BLaER1 (cell line): ENCODE results near the gene PHC2.
A peak's percentile ranks its signal among the peaks of the same experiment; 100 is the strongest.

ENCODE experiments used
- H3K27ac ChIP-seq: shearing (Covaris generic); formaldehyde crosslinking; 2 replicates; pipeline ENCODE4 v1.8.1; 2022
- H3K27me3 ChIP-seq: shearing (Covaris generic); formaldehyde crosslinking; 2 replicates; pipeline ENCODE4 v1.8.1; 2022
- H3K36me3 ChIP-seq: shearing (Covaris generic); formaldehyde crosslinking; 2 replicates; pipeline ENCODE4 v1.8.1; 2022
- H3K4me1 ChIP-seq: shearing (Covaris generic); formaldehyde crosslinking; 2 replicates; pipeline ENCODE4 v1.8.1; 2022
- H3K4me2 ChIP-seq: shearing (Covaris generic); formaldehyde crosslinking; 2 replicates; pipeline ENCODE4 v1.8.1; 2022
- H3K4me3 ChIP-seq: shearing (Covaris generic); formaldehyde crosslinking; 2 replicates; pipeline ENCODE4 v1.8.1; 2022
- H3K9ac ChIP-seq: shearing (Covaris generic); formaldehyde crosslinking; 2 replicates; pipeline ENCODE4 v1.8.1; 2022
- H3K9me3 ChIP-seq: shearing (Covaris generic); formaldehyde crosslinking; 2 replicates; pipeline ENCODE4 v1.8.1; 2022
- H4K20me1 ChIP-seq: shearing (Covaris generic); formaldehyde crosslinking; 2 replicates; pipeline ENCODE4 v1.8.1; 2022
- Cebpa-rat ChIP-seq: shearing (Covaris generic); IDR thresholded peaks from 2 replicates; pipeline ENCODE4 v1.8.1; 2022

Gene PHC2

DNA sequence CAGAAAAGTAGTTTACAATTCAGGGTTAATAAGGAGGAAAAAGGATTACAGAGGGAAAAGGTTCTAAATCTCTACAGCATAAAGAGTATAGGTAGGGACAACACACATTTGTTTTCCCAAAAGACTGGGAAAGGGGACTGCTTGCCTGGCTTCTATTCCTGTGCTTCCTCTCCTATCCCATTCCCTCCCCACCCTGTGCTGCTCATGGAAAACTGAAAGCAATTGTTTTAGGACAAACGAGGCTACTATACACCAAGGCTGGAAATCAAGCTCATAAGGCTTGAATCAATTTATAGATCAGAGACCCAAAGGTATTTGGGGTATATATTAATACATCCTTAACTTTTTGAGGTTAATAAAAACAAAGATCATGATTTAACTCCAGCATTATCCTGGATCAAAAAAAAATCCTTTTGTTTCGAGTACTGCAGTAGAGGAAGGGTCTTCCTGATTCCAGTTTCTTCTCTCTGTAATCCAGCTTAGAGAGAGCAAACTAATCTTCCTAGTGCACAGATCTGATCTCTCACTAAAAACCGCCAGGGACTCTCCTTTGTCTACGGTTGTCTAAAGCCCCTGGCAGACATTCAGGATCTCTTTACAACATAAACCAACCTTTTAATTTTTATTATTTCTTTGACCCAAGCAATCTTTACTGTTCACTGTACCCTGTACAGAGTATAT, 72.6 kb downstream of the PHC2 start:
- peaks cover 10% of the 10 kb centered on the region; the same call in 1 of the 2 replicates for H3K9me3 ChIP-seq
- H4K20me1 ChIP-seq: no peaks in the 10 kb centered on the region
- peaks cover 18% of the 10 kb centered on the region; the same call in 1 of the 2 replicates for H3K36me3 ChIP-seq
- no peak overlapping the region for H3K27ac ChIP-seq
- no peak overlapping the region for H3K4me3 ChIP-seq
- H3K4me1 ChIP-seq: peaks cover 64% of the 10 kb centered on the region
- H3K9ac ChIP-seq: no peak overlapping the region
- no peaks in the 10 kb centered on the region for H3K27me3 ChIP-seq
- H3K4me2 ChIP-seq: no peak overlapping the region
- TF ChIP-seq Cebpa-rat: no peak

DNA sequence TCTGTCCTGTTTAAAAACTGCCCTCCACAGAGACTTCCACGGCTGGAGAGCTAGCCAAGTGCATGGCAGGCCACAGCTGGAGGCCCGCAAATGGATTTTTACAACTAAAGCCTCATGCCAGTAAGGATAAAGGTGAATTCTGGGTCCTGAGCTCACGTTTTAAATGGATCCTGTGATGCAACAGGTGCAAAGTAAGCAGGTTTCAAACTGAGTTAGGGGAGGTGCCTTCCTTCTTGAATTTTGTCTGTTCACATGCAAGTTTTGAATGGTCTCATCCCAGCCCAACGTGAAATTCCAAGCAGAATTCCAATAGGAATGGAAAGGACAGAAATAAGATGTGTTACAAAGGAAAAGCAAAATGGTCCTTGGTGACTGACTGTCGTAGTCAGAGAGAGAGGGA, 73.8 kb downstream of the PHC2 start:
- TF ChIP-seq Cebpa-rat: no peak
- H4K20me1 ChIP-seq: no peaks in the 10 kb centered on the region
- peaks cover 18% of the 10 kb centered on the region; the same call in 1 of the 2 replicates for H3K36me3 ChIP-seq
- H3K4me2 ChIP-seq: no peak overlapping the region
- no peaks in the 10 kb centered on the region for H3K27me3 ChIP-seq
- H3K4me1 ChIP-seq: peaks cover 54% of the 10 kb centered on the region
- no peak overlapping the region for H3K27ac ChIP-seq
- H3K9ac ChIP-seq: no peak overlapping the region
- H3K4me3 ChIP-seq: no peak overlapping the region
- H3K9me3 ChIP-seq: peaks cover 10% of the 10 kb centered on the region; the same call in 1 of the 2 replicates

DNA sequence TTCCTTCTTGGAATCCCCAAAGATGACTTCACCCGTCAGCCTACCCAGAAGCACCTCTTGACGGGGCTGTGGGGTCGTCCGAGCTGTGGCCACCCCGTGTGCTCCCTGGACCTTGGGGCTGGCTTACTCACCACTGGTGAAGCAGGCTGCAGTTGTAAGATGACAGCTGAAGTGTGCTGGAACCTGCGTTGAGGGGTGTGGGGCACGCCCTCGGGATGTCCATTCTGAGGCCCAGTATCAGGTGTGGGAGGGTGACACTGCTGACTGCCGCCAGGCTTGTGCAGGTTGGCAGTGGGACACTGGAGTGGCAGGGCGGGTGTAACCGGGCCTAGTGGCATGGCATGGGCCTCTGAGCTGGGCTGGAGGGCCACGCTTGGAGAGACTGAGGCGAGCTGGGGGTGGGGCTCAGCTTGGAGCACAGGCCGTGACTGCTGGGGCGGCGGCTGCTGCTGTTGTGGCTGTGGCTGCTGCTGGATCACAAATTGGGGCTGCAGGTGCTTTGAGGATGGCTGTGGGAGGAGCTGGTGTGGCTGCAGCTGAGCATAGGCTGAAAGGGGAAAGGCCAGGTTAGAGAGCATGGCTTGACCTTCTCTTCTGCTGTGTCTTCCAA, 76.1 kb downstream of the PHC2 start:
- H3K9me3 ChIP-seq: peaks cover 10% of the 10 kb centered on the region; the same call in 1 of the 2 replicates
- no peaks in the 10 kb centered on the region for H4K20me1 ChIP-seq
- H3K4me2 ChIP-seq: peak overlapping the region; percentile 76
- no peak overlapping the region for H3K4me3 ChIP-seq
- peak overlapping the region; percentile 37; the same call in 1 of the 2 replicates for H3K9ac ChIP-seq
- peak overlapping the region; percentile 73 for H3K27ac ChIP-seq
- TF ChIP-seq Cebpa-rat: no peak
- peaks cover 48% of the 10 kb centered on the region for H3K4me1 ChIP-seq
- peaks cover 18% of the 10 kb centered on the region; the same call in 1 of the 2 replicates for H3K36me3 ChIP-seq
- no peaks in the 10 kb centered on the region for H3K27me3 ChIP-seq

DNA sequence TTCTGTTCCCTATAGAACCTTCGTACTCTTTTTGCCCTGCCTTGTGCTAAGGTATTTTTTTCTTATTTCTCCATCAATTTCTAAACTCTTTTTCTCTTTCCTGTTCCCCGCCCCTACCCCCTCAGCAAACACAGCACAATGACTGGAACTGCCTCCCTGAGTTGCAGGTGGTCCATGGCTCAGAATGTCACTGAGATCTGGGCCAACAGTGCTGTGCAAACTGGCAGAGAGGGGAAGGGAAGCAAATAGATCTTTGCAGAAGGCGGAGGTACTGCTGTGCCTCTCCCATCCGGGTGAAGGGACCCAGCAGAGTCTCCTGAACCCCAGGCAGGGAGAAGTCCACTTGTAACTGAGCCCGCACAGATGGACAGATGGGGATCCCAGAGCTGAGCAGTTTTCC, 77.4 kb downstream of the PHC2 start:
- peaks cover 14% of the 10 kb centered on the region; the same call in 1 of the 2 replicates for H3K36me3 ChIP-seq
- H4K20me1 ChIP-seq: peaks cover 9% of the 10 kb centered on the region
- peaks cover 45% of the 10 kb centered on the region for H3K4me1 ChIP-seq
- no peak overlapping the region for H3K4me3 ChIP-seq
- TF ChIP-seq Cebpa-rat: no peak
- no peak overlapping the region for H3K27ac ChIP-seq
- peak overlapping the region; percentile 76 for H3K4me2 ChIP-seq
- 0 out of 2 replicates have a peak, but pooled peaks cover 4% of the 10 kb centered on the region for H3K9me3 ChIP-seq
- no peaks in the 10 kb centered on the region for H3K27me3 ChIP-seq
- H3K9ac ChIP-seq: no peak overlapping the region

DNA sequence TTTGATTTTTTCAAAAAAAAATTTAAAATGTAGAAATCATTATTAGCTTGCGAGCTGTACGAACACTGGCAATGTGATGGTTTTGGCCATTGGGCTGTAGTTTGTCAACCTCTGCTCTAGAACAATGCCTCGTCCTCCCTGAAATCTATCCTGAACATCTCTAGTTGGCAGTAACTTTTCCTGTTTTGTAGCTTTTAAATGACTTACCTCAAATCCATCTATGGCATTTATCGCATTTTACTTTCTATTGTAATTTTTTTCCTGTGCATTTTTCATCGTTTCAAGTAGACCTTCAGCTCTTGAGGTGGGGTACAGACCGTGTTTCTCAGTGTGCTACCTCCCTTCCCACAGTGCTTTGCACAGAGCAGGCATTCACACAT, 79.6 kb downstream of the PHC2 start:
- Histone ChIP-seq H3K27ac (no peak overlapping the region), H3K9me3 (no peaks in the 10 kb centered on the region), H3K9ac (no peak overlapping the region), H3K4me1 (peaks cover 67% of the 10 kb centered on the region), H3K27me3 (no peaks in the 10 kb centered on the region), H4K20me1 (peaks cover 32% of the 10 kb centered on the region), H3K36me3 (0 out of 2 replicates have a peak, but pooled peaks cover 11% of the 10 kb centered on the region), H3K4me2 (peak overlapping the region; percentile 98), H3K4me3 (no peak overlapping the region; the same call in 1 of the 2 replicates)
- TF ChIP-seq Cebpa-rat: no peak

DNA sequence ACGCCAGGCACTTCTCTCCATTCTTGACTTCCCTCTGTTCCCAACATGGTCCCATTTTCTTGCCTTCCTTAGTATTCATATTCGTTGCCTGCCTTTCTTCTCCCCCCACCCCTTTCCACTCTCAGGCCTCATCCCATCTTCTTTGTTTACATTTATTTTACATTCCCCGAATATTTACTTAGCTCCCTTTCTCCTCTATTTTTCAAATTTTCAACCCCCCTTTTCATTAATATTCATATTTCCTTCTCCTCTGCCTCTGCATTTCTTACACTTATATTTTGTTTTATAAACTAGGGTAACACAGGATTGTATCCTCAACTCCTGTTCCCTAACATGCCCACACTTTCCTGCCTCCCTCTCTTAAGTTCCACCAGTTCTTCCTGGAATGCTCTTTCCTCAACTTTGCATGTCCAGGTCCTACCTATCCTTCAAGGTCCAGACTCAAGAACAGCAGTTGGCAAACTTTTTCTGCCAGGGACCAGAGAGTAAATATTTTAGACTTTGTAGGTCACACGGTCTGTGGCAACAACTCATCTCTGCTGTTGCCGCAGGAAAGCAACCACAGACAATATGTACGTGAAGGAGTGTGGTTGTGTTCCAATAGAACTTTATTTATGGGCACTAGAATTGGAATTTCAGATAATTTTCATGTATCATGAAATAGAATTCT, 80.1 kb downstream of the PHC2 start:
- Histone ChIP-seq H3K27ac (peak overlapping the region; percentile 96), H3K4me2 (peak overlapping the region; percentile 98), H3K9me3 (no peaks in the 10 kb centered on the region), H3K27me3 (no peaks in the 10 kb centered on the region), H4K20me1 (peaks cover 37% of the 10 kb centered on the region), H3K4me3 (peak overlapping the region; percentile 95), H3K36me3 (0 out of 2 replicates have a peak, but pooled peaks cover 11% of the 10 kb centered on the region), H3K4me1 (peaks cover 72% of the 10 kb centered on the region), H3K9ac (peak overlapping the region; percentile 90)
- TF ChIP-seq Cebpa-rat: no peak

DNA sequence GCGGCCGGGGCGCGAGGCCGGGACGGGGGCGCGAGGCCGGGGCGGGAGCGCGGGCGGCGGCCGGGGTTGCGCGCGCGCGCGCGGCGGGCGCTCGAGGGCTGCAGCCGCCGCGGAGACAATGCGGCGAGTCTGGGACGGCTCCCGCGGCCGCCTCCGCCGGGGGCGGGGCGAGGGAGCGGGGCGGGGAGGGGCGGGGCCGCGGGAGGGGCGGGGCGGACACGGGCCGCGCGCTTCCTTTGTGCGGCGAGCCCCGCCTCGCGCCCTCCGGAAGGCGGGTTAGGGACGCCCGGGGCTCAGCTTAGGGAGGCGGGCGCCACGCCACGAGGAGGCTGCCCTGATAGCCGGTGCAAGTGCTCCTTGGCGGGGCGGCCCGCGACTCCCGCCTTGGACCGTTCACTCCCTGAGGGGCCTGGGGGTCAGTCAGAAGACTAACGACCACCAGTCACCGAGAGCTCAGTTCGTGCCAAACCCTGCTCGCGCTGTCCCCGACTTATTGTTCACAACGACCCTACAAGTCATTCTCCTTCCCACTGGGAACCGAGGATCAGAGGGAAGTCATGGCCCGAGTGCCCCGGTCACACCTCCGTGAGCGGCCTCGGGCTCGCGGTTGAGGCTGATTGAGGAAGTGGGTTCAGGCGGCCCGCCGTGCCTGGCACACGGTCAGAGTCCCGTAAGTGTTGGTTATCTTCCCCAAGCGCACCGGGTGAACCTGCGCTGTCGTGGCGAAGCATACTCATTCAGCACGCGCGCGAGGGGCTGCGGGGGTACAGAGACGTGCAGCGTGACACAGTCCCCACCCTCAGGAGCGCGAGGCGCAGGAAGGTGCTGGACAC, 80.9 kb downstream of the PHC2 start:
- H4K20me1 ChIP-seq: peaks cover 45% of the 10 kb centered on the region
- peak overlapping the region; percentile 98 for H3K4me2 ChIP-seq
- peak overlapping the region; percentile 98 for H3K9ac ChIP-seq
- H3K27ac ChIP-seq: peak overlapping the region; percentile 99
- H3K4me3 ChIP-seq: peak overlapping the region; percentile 95
- no peaks in the 10 kb centered on the region for H3K9me3 ChIP-seq
- H3K4me1 ChIP-seq: peaks cover 72% of the 10 kb centered on the region
- H3K27me3 ChIP-seq: no peaks in the 10 kb centered on the region
- no peak for TF ChIP-seq Cebpa-rat
- H3K36me3 ChIP-seq: 0 out of 2 replicates have a peak, but pooled peaks cover 11% of the 10 kb centered on the region

DNA sequence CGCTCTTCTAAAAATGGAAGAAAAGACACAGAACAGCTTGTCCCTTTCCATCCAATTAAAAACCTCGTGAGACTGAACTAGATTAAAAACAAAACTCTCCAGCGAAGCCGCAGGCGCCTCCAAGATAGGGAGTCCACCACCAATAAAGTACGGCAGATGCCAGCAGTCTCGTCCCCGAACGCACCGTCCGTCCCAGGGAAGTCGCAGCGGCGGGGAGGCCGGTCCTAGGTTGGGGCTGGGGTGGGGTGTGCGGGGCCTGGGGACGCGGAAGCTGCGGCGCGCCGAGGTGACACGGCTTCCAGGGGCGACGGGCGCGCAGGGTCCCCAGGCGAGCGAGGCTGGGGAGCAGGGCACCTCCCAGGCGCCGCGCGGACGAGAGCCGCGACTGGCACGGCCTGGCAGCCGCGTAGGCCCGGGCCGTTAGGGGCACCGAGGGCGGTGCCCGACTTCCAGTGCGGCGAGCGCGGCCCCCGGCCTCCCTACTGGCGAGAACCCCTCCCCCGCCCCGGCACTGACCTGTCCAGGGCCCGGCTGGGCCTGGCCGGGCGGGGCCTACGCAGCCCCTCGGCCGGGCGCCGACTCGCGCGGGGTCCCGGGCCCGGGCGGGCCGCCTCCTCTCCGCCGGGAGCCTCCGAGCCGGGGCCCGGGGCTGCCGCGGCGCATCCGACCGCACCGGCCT, 81.7 kb downstream of the PHC2 start:
- no peaks in the 10 kb centered on the region for H3K9me3 ChIP-seq
- H3K36me3 ChIP-seq: peaks cover 14% of the 10 kb centered on the region; the same call in 1 of the 2 replicates
- H3K27me3 ChIP-seq: no peaks in the 10 kb centered on the region
- peak overlapping the region; percentile 98 for H3K9ac ChIP-seq
- peak overlapping the region; percentile 95 for H3K4me3 ChIP-seq
- peak overlapping the region; percentile 96 for H3K4me2 ChIP-seq
- H4K20me1 ChIP-seq: peaks cover 53% of the 10 kb centered on the region
- no peak for TF ChIP-seq Cebpa-rat
- H3K4me1 ChIP-seq: peaks cover 72% of the 10 kb centered on the region
- H3K27ac ChIP-seq: peak overlapping the region; percentile 99

DNA sequence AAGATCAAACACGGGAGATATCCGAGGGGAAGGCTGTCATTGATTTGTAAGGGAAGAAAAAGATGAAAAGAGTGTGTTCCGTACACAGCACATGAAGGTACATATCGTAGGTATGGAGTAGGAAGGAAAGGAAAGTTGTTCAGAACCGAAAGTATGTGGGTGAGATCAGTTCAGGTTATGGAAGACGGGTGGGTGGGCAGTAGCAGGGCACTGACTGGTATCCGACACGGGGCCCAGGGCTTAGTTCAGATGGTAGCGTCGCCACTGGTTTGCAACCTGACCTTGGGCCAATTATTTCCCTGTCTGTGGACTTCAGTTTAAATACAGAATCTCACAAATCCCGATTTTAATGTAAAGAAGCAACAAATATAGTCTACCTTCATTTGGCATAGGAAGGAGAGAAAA, 82.2 kb downstream of the PHC2 start:
- Histone ChIP-seq H3K27ac (peak overlapping the region; percentile 99), H3K27me3 (no peaks in the 10 kb centered on the region), H3K4me1 (peaks cover 72% of the 10 kb centered on the region), H3K4me3 (peak overlapping the region; percentile 95), H4K20me1 (peaks cover 58% of the 10 kb centered on the region), H3K9me3 (no peaks in the 10 kb centered on the region), H3K4me2 (peak overlapping the region; percentile 96), H3K36me3 (peaks cover 15% of the 10 kb centered on the region), H3K9ac (peak overlapping the region; percentile 98)
- TF ChIP-seq Cebpa-rat: no peak
